CD4-positive, alpha-beta T cell treated with Interleukin-15 for 4 hours (primary cell): Measurements from ENCODE around the gene HPCAL4.

Experiments
- DNase-seq: peaks from one replicate; pipeline ENCODE4 v3.0.0-alpha.2; 2020; ENCODE audit warnings: low spot score

Gene HPCAL4

GRCh38 chr1:39648496-39648895 is 42.7 kb downstream of the HPCAL4 start:
- DNase-seq: no peak

GRCh38 chr1:39647247-39647646 is 44.0 kb downstream of the HPCAL4 start:
- no peak for DNase-seq

DNA sequence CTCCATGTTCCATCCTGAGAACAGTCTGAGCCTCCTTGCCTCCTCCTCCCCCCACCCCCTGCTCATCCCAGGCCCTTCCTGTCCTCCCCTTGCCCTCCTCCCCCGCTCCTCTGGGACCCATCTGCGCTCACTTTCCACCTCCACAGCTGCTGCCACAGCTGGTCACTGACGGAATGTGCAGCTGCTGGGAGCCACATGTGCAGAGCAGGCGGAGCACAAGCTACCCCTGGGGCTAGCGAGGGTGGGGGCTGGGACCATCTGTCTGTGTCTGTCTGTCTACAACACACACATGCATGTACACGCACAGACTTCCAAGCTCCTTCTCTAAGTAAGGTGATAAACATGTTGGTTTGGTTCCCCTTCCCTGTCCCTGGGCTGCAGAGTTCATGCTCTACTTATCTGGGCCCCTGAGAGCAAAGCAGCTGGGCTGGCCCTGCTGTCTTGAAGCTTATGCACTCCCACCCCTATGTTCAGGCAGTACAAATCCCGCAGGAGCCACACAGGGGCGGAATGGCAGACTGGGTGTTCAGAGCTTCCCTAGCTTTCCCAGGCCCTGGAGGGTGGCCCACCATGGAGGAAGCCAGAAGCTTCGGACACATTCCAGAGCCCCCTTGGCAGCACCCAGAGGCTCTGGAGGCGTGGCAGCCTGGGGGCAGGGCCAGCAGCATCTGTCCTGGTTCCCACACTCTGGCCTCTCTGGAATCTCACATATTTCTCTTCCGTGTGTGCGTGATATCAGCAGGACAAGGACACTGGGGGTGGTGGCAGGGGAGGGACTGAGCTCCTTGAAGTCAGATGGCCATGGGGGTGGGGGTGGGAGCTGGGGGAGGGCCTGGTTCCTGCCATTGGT is 44.8 kb downstream of the HPCAL4 start:
- DNase-seq: no peak

DNA sequence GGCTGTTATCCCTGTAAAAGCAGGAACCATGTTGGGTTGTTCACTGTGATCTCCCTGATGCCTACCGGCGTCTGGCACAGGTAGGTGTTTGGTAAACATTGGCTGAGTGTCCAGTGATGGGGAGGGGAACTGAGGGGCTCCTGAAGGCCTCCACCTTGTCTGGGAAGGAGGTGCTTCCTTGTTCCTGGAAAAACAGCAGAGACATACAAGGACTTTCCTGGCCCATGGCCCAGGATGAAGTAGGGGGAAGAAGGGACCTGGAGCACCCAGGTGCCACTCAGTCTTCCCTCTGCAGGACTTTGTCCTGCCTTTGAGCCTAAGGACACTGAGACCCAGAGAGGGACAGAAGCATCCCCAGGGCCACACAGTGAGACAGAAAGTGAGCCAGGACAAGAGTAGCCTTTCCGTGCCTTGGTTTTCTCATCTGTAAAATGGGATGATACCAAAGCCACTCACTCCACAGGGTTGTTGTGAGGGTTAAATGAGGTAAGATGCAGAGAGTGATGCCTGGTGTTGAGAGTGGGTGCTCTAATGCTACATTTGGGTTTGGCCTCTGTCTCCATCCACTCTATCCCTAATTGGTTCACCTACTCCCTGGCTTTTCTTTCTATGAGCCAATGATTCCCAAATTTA is 45.7 kb downstream of the HPCAL4 start:
- no peak for DNase-seq

GRCh38 chr1:39643705-39644104 is 47.5 kb downstream of the HPCAL4 start:
- DNase-seq: no peak

DNA sequence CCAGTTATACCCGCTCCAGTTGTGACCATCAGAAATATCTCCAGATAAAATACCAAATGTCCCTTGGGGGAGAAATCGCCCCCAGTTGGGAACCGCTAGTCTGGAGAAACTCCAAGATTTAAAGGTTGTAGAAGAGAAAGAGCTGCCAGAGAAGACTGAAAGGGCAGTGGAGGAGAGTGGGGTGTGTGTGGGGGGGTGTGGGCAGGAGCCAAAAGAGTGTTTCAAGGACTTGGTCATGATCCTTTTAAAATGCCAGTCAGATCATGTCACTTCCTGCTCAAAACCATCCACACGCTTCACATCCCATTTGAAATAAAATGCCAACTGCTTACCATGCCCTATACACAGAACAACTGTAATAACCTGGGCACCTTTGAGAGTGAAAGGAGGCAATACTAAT is 48.4 kb downstream of the HPCAL4 start:
- no peak for DNase-seq

DNA sequence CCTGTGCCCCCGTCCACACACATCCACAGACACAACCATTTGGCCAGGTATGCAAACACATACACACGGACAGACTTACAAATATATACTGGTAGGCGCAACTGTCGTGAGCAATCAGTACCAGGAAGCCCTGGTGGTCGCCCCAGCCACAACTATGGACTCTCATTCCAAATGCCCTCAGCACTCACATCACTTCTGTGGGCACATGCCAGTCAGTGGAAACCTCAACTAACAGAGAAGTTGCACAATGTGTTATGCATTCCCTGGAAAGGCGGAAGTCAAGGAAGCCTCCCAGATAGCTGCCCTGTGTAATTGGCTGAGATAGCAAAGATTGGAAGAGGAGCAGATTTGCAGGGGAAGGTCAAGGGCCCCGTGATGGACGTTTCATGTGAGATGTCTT is 50.4 kb downstream of the HPCAL4 start:
- DNase-seq: no peak

DNA sequence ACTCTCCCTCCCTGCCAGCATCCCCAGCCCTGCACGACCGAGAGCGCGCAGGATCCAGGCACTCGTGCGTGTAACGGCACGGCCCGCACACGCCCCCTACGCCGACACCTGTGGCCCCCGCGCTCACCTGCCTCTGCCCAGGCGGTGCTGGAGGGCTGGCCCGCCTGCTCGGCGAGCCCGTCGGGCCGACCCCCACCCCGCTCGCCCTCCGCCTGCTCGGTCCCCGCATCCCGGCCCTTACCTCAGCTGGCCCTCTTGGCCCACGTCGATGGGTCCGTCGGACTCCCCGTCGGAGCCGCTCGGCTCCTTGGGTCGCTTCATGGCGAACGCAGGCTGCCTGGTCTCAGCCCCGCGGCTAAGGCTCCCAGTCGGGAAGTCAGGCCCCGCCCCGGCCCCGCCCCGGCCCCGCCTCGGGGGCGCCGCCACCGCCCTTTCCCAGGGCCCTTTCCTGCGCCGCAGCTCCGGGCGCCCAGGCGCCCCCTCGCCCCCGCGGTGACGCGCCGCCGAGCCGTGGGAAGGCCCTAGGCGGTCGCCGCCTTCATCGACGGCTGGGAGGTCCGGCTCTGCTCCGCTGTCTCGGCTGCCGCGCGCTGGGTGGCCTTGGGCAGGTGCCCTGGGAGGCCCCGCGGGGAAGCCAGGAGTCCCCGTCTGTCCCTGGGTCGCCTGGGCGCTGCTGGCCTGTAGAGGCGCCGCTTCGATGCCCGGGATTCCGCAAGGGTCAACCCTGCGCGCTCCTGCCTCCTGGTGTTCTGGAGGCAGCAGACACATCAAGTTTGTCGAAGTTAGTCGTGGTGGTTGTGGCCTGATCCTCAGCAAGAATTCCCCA is 51.7 kb downstream of the HPCAL4 start, which contains the start of gene HEYL:
Gene HEYL, minus strand, starts transcription at position 339 of the 826 bp plus-strand sequence. Its CDS starts 18 bp downstream, at position 321.
- DNase-seq: peak; percentile 39

GRCh38 chr1:39638965-39639304 is 52.3 kb downstream of the HPCAL4 start:
- DNase-seq: no peak

DNA sequence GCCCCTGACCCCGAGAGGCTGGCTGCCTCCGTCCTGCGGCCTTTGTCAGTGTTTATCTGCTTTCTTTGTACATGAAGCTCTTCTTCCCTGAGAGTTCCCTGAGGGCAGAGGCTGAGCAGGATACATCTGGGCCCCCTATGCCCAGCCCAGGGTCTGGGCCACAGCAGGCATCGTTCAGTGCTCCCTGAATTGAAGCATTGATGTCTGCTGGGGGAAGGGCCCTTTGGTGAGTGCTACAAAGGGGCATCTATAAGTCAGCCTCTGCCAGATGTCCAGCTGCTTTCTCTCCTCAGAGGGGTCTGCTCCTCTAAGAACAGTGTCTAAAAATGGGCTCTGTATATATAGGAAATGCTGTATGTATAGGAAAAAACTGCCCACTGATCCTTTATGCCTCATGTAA is 53.9 kb downstream of the HPCAL4 start:
- no peak for DNase-seq

- no peak for DNase-seq
Observed at GRCh38 chr1:39635871-39636210, 55.4 kb downstream of the HPCAL4 start.

DNA sequence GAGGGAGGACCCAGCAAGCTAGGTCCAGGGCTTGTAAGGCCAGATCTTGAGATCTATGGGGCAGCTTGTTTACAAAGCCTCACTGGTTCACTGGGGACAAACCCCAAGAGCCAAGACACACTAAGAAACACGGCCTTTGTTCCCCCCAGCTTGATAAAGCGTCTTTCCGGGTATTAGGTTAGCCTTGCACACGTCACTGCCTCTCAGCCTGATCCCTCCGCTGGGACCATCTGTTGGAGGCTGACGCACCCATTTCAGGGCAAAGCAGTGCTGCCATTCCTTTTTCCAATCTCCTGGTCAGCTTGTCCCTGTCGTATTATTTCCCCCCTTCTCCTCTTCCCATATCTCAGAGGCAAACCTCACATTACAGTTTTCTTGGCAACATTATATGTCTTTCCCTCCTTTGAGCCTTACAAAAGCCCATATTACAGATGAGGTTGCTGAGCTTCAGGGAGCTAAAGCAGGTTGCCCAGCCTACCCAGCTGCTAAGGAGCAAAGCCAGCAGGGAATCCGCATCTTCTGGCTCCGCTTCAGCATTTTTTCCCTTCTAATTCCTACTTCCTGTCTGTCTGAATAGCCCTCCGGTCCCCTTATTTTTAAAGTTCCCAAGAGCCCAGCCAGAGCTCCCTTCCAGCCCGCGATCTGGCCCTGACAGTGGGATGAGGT is 55.9 kb downstream of the HPCAL4 start:
- DNase-seq: no peak

DNA sequence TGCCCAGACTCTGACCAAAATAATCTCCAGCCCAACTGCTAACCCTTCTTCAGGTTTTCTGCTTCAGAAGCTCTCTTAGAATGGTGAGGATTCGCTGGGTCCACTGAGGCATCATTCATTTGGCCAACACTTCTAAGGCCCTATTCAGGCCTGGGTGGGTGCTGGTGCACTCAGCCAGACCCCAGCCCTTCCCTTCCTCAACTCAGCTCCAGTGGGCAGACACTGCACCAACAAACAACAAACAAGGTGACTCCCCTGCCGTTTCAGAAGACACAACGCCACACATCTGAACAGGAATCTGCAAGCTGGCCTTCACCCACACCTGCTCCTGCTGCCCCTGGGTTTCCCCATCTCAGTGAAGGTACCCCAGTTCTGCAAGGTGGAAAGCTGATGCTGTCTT is 57.8 kb downstream of the HPCAL4 start:
- DNase-seq: no peak

- no peak for DNase-seq
Observed at GRCh38 chr1:39632682-39633417, 58.4 kb downstream of the HPCAL4 start.

GRCh38 chr1:39632323-39632681 is 58.9 kb downstream of the HPCAL4 start:
- no peak for DNase-seq

DNA sequence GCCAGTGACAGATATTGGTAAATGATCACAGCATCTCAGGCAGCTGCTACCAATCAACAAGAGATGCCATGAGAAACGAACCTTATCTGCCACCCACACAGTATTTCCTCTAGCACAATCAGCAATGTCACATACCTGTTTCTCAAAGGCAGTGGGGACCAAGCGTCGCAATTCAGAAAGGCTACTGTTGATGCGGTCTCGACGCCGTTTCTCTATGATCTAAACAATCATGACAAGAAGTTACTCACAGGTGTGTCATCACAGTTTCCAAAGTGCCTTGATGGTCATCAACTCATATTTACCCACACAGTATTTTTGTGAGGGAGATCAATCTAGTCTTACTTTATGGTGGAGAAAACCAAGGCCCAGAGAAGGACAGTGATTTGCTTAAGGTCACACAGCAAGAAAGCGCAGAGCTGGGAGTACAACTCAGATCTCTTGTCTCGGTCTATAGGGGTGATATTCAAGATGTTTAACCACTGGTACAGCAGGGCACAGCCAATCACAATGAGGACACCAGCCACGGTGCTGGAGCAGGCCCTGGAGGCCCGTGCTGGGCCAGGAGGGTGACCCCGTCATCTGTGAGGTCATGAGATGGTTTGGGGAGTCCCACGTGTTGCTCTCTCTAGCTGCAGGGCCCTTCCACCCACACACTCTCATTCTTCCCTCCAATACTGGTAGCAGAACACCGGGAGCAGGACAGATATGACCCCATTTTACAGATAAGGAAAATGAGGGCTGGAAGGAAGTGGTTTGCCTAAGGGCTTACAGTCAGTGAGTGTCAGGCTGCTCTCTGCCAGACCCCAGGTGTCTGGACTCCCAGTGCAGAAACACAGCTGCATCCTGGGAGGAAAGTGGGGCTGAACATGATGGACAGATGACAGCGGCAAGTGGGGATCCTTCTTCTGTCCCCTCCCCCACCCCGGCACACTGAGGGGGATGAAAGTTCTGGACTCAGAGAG is 59.6 kb downstream of the HPCAL4 start:
- no peak for DNase-seq

DNA sequence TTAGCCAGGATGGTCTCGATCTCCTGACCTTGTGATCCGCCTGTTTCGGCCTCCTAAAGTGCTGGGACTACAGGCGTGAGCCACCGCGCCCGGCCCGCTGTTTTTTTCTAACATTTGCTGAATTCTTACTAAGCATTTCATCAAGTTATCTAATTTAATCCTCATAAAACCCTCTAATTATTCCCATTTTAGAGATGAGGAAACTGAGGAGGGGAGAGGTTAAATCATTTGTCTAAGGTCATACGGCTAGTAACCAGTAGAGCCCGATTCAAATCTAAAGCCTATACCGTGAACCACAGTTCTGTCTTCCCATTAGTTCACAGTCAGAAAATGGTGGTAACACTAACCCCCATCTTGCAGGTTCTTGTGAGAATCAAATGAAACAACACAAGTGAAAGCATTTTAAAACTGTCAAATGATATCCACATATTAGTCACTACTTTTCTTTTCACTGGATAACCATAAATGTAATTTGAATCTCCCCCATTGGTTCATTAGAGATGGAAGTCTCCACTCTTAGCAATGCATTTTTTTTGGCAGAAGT is 62.4 kb downstream of the HPCAL4 start:
- no peak for DNase-seq
